HG02588 (cell line): ENCODE results near the gene DHRS9.

Source experiments
- ATAC-seq: cut with Tn5 transposase; IDR thresholded peaks from one replicate; pipeline ENCODE4 v1.9.1; 2021; ENCODE audit warnings: mild to moderate bottlenecking, moderate library complexity; ENCODE audit not compliant: unreplicated experiment

DHRS9 gene

GRCh38 chr2:169093535-169093934, 24.2 kb downstream of the DHRS9 start:
- ATAC-seq, result no peak

DNA sequence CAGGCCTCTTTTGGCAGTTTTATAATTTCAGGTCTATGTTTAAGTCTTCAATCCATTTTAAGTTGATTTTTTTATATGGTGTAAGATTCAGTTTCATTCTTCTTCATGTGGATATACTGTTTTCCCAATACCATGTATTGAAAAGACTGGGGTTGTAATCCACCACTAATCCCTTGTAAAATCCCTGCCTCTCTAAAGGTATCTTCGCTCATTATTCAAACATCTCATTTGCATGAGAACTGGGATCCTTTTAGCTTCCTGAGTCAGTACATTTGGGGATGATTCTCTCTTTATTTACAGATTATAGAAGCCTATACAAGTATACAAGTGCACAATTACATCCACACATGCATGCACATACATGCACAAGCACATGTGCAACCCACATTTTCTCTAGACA, 25.3 kb downstream of the DHRS9 start:
- no peak for ATAC-seq

GRCh38 chr2:169095621-169096105, 26.3 kb downstream of the DHRS9 start:
- no peak for ATAC-seq

GRCh38 chr2:169104848-169105247, 35.5 kb downstream of the DHRS9 start:
- no peak for ATAC-seq

DNA sequence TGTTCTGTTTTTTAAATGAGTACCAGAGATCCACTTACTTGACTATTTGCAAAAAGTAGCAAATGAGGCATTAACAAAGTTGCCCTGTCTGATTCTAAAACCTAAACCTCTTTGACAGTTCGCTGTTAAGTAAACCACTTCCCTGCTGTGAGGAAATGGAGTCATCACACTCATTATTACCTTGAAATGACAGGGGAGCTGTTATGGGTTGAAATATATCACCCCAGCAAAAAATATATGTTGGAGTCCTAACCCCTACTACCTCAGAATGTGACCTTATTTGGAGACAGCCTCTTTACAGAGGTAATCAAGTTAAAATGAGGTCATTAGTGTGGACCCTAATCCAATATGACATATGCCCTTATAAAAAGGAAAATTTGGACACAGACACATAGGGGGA, 36.1 kb downstream of the DHRS9 start:
- no peak for ATAC-seq

- no peak for ATAC-seq
These were observed 36.8 kb downstream of the DHRS9 start for GRCh38 chr2:169106134-169106533.

- ATAC-seq, result no peak
These were observed 37.5 kb downstream of the DHRS9 start for GRCh38 chr2:169106563-169107545.

DNA sequence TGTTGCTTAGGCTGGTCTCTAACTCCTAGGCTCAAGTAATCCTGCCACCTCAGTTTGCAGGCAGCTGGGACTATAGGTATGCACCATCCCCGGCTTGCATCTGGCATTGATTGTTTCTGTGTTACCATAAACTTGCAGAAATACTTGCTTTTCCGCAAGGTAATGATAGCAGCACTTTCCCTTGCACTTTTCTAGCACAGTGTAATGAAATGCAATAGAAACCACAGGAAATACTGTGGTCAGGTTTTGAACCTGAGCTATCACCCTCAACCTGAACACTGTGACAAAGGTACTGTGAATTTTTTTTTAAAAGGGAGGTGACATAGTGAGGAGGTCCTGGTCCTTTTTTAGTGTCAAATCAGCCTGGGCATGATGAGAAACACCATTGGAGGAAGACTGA, 38.3 kb downstream of the DHRS9 start:
- peak; percentile 72 for ATAC-seq

- ATAC-seq, result no peak
These were observed 38.9 kb downstream of the DHRS9 start for GRCh38 chr2:169108099-169108884.

DNA sequence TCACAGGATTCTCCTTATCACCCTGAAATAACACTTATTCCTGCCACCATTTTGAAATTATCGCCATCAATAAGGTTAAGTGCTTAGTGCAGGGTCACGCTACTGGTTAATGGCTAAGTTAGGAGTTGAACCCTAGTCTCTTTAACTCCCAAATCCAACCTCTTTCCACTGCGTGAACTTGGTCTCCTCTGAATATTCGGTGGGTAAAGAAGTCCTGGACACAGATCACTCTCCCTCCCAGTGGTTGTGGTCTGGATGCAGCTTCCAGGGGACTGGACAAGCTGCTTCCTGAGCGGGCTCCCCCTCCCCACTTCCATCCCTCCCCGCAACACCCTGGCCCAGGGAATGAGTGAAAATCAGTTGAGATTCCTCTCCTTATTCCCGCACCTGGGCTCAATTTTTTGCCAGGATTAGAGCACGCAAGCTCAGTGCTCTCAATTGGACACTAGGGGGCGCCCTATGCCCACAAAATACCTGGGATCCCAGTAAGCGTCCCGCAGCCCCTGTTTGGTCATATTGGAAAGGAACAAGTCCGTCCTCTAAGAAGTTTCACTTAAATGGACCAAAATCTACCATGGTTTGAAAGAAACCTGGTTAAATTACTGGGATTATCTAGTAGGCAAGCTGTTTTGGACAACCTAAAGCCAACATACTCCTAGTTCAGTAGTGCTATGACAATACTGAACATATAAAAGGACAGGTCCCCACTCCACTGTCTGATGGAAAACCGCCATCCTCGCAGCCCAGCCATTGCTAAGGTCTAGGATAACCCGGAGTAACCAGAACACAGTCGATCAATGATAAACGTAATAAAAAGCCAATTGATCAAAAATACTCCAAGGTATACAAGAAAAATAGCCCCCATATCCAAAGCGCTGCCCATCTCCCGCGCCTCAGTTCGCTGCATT, 40.4 kb downstream of the DHRS9 start:
- ATAC-seq, result peak; percentile 48

DNA sequence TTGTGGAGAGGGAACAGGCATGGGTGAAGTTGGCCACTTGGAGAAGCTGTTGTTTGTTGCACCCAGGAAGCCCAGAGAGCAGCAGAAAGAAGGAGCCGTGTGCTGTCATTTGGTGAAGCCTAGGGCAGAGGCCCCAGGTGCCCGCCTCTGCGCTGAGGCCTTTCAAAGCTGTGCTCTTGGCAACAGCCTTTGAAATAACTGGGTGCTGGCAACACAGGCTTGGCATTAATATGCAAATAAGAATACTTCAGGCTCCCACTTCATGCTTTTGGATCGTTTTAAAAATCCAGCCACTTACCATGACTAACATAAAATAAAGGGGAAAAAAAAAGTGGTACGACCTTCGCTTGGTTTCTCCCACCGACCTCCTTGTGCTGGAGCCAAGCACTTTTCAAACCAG, 41.1 kb downstream of the DHRS9 start:
- ATAC-seq, result no peak

DNA sequence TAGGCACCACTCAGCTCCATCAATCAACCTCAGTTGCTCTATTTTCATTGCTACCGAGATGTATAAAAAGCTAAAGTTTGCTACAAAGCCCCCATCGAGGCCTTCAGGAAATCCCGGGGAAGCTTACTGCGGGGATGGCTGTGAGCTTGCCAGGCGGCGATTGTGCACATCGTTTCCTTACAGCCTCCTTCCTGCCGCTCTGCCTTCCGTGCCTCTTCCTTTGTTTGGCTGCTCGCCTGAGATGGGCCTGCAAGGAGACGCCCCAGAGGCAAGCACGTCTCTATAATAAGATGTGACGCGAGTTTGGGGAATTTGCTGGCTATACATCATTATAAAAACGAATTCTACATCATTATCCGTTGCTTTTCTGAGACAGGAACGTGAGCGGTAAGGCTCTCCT, 41.6 kb downstream of the DHRS9 start:
- no peak for ATAC-seq

DNA sequence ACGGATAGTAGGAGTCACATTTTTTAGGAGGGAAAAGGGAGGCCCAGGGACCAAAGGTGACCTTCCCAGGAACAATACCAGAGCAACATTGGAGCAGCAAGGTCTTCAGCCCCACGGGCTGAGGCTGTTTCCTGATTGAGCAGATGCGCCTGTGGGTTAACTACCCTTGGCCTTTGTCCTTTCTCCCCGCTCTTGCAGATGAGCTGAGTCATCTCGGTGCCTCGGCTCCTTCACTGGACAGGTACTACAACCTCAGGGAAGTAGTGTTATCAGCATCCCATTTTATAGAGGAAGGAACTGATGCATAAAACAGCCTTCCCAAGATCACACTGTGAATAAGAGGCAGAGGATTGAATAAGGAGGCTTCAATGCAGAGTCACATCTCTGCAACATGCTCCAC, 43.5 kb downstream of the DHRS9 start:
- ATAC-seq, result no peak

- no peak for ATAC-seq
These were observed 44.7 kb downstream of the DHRS9 start for GRCh38 chr2:169114056-169114455.

DNA sequence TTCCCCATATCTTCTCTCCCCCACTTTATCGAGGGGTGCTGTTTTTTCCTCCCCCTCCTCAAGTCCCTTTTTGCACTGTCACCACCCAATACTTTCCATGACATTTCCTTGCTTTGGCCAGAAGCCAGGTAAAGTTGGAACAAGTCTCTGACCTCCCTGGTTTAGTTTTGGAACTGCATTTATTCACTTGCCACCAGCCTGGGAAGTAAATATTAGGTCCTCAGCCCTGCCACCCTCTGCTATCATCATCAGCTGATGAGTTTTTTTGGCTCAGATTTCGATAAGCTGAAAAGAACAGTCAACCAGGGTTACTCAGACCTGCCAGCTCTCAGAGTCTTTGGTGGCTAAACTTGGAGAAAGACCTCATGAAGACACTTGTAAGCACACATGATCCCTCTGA, 47.0 kb downstream of the DHRS9 start:
- ATAC-seq, result no peak

- ATAC-seq, result no peak
These were observed 47.6 kb downstream of the DHRS9 start for GRCh38 chr2:169116993-169117392.

DNA sequence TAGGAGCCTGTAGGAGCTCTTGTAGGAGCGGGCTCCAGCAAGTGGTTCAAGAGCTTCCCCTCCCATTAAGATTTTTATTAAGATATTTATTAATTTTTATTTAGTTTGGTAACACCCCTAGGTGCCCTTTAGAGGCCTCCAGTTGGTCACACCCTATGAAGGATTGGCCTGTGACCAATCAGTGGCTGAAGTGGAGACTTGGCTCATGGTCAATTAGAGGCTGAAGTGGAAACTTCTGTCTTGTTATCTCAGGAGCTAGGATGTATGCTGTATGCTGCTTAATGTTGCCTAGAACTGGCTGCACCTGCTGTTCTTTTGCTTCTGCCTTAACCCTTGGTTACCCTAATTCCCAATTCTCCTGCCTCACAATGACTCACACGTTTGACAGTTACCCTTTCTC, 48.7 kb downstream of the DHRS9 start:
- ATAC-seq, result no peak

DNA sequence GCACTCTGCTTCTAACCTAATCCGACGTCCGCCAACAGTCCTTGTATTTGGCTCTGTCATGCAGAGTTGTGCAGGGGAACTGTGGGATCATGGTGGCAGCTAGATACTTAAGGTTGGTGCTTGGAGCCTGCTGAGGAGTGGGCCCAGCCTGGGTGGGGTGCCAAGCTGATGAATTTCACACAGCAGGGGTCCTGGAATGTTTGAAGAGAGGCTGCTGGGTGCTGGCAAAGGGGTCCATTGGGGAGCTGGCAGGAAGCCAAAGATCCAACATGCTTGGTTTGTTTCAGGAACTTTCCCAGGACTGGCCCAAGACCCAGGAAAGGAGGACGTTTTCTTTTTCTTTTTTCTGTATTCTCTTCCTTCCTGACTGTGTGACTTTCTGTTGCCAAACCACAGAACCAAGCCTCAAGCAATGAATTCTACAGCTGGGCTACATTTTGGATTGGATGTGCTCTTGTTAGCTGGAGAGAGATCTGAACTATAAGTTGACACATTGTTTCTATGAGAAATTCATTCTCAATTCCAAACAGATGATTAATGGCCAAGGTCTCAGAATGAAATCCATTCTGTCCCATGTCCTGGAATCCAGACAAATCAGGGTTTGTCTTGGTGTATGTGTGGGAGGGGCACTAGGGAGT, 49.9 kb downstream of the DHRS9 start:
- no peak for ATAC-seq

DNA sequence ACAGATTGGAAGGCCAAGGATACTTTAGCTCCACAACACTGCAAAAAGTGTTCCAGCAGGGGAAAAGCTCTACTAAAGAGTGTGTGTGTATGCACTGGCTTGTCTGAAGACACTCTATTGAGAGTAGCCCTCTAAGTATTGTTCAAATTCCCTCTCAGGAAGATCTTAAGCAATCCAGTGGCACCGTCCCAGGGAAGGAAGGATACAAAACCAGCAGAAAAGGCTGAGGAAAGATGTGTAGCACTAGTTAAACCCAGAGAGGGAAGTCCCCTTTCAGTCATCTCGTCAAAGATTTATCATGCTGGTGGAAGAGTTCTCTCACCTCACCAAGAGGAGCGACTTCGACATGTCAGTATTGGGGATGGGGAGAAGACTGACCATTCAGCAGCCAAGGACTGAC, 50.5 kb downstream of the DHRS9 start:
- no peak for ATAC-seq

DNA sequence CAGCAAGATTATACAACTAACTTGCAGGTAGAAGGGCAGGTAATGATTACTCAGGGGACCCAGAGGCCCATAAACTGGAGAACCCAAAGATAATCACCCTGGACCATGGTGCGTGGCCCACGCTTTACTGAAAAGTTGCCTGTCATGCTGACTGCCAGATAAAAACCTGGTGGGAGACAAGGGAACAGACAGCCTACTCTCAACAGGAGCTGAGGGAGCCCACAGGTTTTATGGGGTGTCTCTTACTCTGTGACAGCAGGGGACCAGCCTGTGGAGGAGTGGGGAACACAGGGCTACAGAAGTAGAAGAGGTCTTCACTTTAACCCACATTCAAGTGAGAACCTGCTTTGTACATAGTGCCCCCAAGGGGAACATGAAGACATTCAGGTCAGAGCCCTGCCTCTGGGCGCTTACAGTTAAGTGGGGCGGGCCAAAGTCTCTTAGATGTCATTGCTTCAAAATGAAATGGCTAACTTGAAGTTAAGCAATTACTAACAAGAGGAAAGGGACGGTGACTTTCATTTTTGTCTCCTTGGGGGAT, 60.4 kb downstream of the DHRS9 start:
- ATAC-seq, result no peak
